ENCODE results near the gene PARPBP. TPM values are rescaled to one million over a fixed set of nuclear protein-coding genes. Genes with fewer than 3 reads are reported as not detected.

The PARPBP gene
- total RNA-seq, 5 donors from 2014 or later (not counting 1 experiment from before 2014, with no cell fraction given): 1.7 to 3.8 (median 1.8) TPM

GRCh38 chr12:102167821-102168604 is 48.0 kb downstream of the PARPBP start:
- DNase-seq (no peak), ATAC-seq (replicated peaks in 1 of 4) (no peak)
- Histone ChIP-seq H3K4me1 (ENCODE audit: control insufficient read depth in 1 of 2, extremely low read depth in 1 of 2, insufficient read depth in 2 of 2, low read length in 2 of 2) (no peaks in the 10 kb centered on the region), H3K9me3 (no peaks in the 10 kb centered on the region), H3K27me3 (replicated peaks in 1 of 2; ENCODE audit: control insufficient read depth in 2 of 2, extremely low read depth in 1 of 2, insufficient read depth in 2 of 2, low read length in 1 of 2) (no peaks in the 10 kb centered on the region), H3K36me3 (ENCODE audit: control insufficient read depth in 2 of 2, extremely low read depth in 1 of 2, insufficient read depth in 1 of 2, low read length in 1 of 2) (no peaks in the 10 kb centered on the region), H3K27ac (ENCODE audit: low read length) (no peak overlapping the region), H3K4me3 (ENCODE audit: control insufficient read depth in 1 of 2, extremely low read depth in 1 of 2, low read length in 1 of 2) (no peak overlapping the region)
- no peak overlapping the region for H3K27ac Mint-ChIP-seq
- H3K4me3 Mint-ChIP-seq: no peak overlapping the region
- H3K27me3 Mint-ChIP-seq: no peaks in the 10 kb centered on the region
- CTCF ChIA-PET: interaction anchor here in 1 of 2 donors (1.9 kb wide), 1 partner anchor 10 kb away, joined by 7 read pairs; no protein-coding TSS in a partner anchor
- POLR2A ChIA-PET: no interaction called here
- no peaks in the 10 kb centered on the region for H3K36me3 Mint-ChIP-seq
- no peaks in the 10 kb centered on the region for H3K4me1 Mint-ChIP-seq
- H3K9me3 Mint-ChIP-seq: no peaks in the 10 kb centered on the region

- no peak overlapping the region for H3K27ac ChIP-seq (ENCODE audit: low read length)
- H3K4me3 ChIP-seq (ENCODE audit: control insufficient read depth in 1 of 2, extremely low read depth in 1 of 2, low read length in 1 of 2): no peak overlapping the region
- WGBS (ENCODE audit: insufficient coverage): no CpG with 5 or more reads among the region's 2 CpGs
- Mint-ChIP-seq H3K4me3 (no peak overlapping the region), H3K36me3 (no peaks in the 10 kb centered on the region), H3K27ac (no peak overlapping the region), H3K4me1 (no peaks in the 10 kb centered on the region), H3K27me3 (no peaks in the 10 kb centered on the region), H3K9me3 (no peaks in the 10 kb centered on the region)
- DNase-seq (peak in 2 of 35 experiments; percentile 1 to 40), ATAC-seq (replicated peaks in 1 of 4) (peak in 1 of 4 experiments; percentile 44)
- H3K27me3 ChIP-seq (replicated peaks in 1 of 2; ENCODE audit: control insufficient read depth in 2 of 2, extremely low read depth in 1 of 2, insufficient read depth in 2 of 2, low read length in 1 of 2): no peaks in the 10 kb centered on the region
- H3K9me3 ChIP-seq: no peaks in the 10 kb centered on the region
- CTCF ChIA-PET: interaction anchor here (0.5 to 1.9 kb wide), 11 partner anchors 8 to 791 kb away, joined by 3 to 9 read pairs (median 4); no protein-coding TSS in a partner anchor
- no peaks in the 10 kb centered on the region for H3K4me1 ChIP-seq (ENCODE audit: control insufficient read depth in 1 of 2, extremely low read depth in 1 of 2, insufficient read depth in 2 of 2, low read length in 2 of 2)
- POLR2A ChIA-PET: no interaction called here
- no peaks in the 10 kb centered on the region for H3K36me3 ChIP-seq (ENCODE audit: control insufficient read depth in 2 of 2, extremely low read depth in 1 of 2, insufficient read depth in 1 of 2, low read length in 1 of 2)
Measured at GRCh38 chr12:102169922-102170621, 50.1 kb downstream of the PARPBP start.

GRCh38 chr12:102171951-102172350 is 52.0 kb downstream of the PARPBP start:
- Histone ChIP-seq H3K4me1 (ENCODE audit: control insufficient read depth in 1 of 2, extremely low read depth in 1 of 2, insufficient read depth in 2 of 2, low read length in 2 of 2) (no peaks in the 10 kb centered on the region), H3K27ac (ENCODE audit: low read length) (no peak overlapping the region), H3K4me3 (ENCODE audit: control insufficient read depth in 1 of 2, extremely low read depth in 1 of 2, low read length in 1 of 2) (no peak overlapping the region), H3K36me3 (ENCODE audit: control insufficient read depth in 2 of 2, extremely low read depth in 1 of 2, insufficient read depth in 1 of 2, low read length in 1 of 2) (no peaks in the 10 kb centered on the region), H3K27me3 (replicated peaks in 1 of 2; ENCODE audit: control insufficient read depth in 2 of 2, extremely low read depth in 1 of 2, insufficient read depth in 2 of 2, low read length in 1 of 2) (no peaks in the 10 kb centered on the region), H3K9me3 (no peaks in the 10 kb centered on the region)
- DNase-seq (no peak), ATAC-seq (replicated peaks in 1 of 4) (no peak)
- CTCF ChIA-PET: interaction anchor here in 1 of 2 donors (0.6 kb wide), 2 partner anchors 301 to 738 kb away, joined by 3 to 11 read pairs; no protein-coding TSS in a partner anchor
- no peaks in the 10 kb centered on the region for H3K36me3 Mint-ChIP-seq
- H3K9me3 Mint-ChIP-seq: no peaks in the 10 kb centered on the region
- POLR2A ChIA-PET: no interaction called here
- H3K27me3 Mint-ChIP-seq: no peaks in the 10 kb centered on the region
- H3K27ac Mint-ChIP-seq: no peak overlapping the region
- no peak overlapping the region for H3K4me3 Mint-ChIP-seq
- no peaks in the 10 kb centered on the region for H3K4me1 Mint-ChIP-seq

GRCh38 chr12:102172436-102172835 is 52.5 kb downstream of the PARPBP start:
- H3K4me3 ChIP-seq (ENCODE audit: control insufficient read depth in 1 of 2, extremely low read depth in 1 of 2, low read length in 1 of 2): no peak overlapping the region
- ChIA-PET CTCF (interaction anchor here in 1 of 2 donors (0.6 kb wide), 1 partner anchor 738 kb away, joined by 11 read pairs; no protein-coding TSS in a partner anchor), POLR2A (no interaction called here)
- no peak overlapping the region for H3K27ac ChIP-seq (ENCODE audit: low read length)
- Mint-ChIP-seq H3K4me3 (no peak overlapping the region), H3K4me1 (no peaks in the 10 kb centered on the region), H3K27me3 (no peaks in the 10 kb centered on the region), H3K27ac (no peak overlapping the region), H3K9me3 (no peaks in the 10 kb centered on the region), H3K36me3 (no peaks in the 10 kb centered on the region)
- no peaks in the 10 kb centered on the region for H3K36me3 ChIP-seq (ENCODE audit: control insufficient read depth in 2 of 2, extremely low read depth in 1 of 2, insufficient read depth in 1 of 2, low read length in 1 of 2)
- ATAC-seq (replicated peaks in 1 of 4) (no peak), DNase-seq (no peak)
- H3K27me3 ChIP-seq (replicated peaks in 1 of 2; ENCODE audit: control insufficient read depth in 2 of 2, extremely low read depth in 1 of 2, insufficient read depth in 2 of 2, low read length in 1 of 2): no peaks in the 10 kb centered on the region
- no peaks in the 10 kb centered on the region for H3K4me1 ChIP-seq (ENCODE audit: control insufficient read depth in 1 of 2, extremely low read depth in 1 of 2, insufficient read depth in 2 of 2, low read length in 2 of 2)
- H3K9me3 ChIP-seq: no peaks in the 10 kb centered on the region

GRCh38 chr12:102174117-102174516 is 54.1 kb downstream of the PARPBP start:
- H3K9me3 Mint-ChIP-seq: no peaks in the 10 kb centered on the region
- ATAC-seq (replicated peaks in 1 of 4) (no peak), DNase-seq (no peak)
- no peaks in the 10 kb centered on the region for H3K27me3 ChIP-seq (replicated peaks in 1 of 2; ENCODE audit: control insufficient read depth in 2 of 2, extremely low read depth in 1 of 2, insufficient read depth in 2 of 2, low read length in 1 of 2)
- no peaks in the 10 kb centered on the region for H3K36me3 ChIP-seq (ENCODE audit: control insufficient read depth in 2 of 2, extremely low read depth in 1 of 2, insufficient read depth in 1 of 2, low read length in 1 of 2)
- no peaks in the 10 kb centered on the region for H3K27me3 Mint-ChIP-seq
- WGBS (ENCODE audit: insufficient coverage): no CpG with 5 or more reads among the region's 2 CpGs
- CTCF ChIA-PET: interaction anchor here in 1 of 2 donors (0.5 kb wide), 1 partner anchor 10 kb away, joined by 3 read pairs; no protein-coding TSS in a partner anchor
- H3K9me3 ChIP-seq: no peaks in the 10 kb centered on the region
- POLR2A ChIA-PET: interaction anchor here in 1 of 2 donors (0.6 kb wide), 1 partner anchor 143 kb away, joined by 4 read pairs; no protein-coding TSS in a partner anchor
- no peaks in the 10 kb centered on the region for H3K4me1 ChIP-seq (ENCODE audit: control insufficient read depth in 1 of 2, extremely low read depth in 1 of 2, insufficient read depth in 2 of 2, low read length in 2 of 2)
- H3K4me1 Mint-ChIP-seq: no peaks in the 10 kb centered on the region
- H3K36me3 Mint-ChIP-seq: no peaks in the 10 kb centered on the region
- H3K4me3 Mint-ChIP-seq: no peak overlapping the region
- no peak overlapping the region for H3K27ac ChIP-seq (ENCODE audit: low read length)
- no peak overlapping the region for H3K27ac Mint-ChIP-seq
- H3K4me3 ChIP-seq (ENCODE audit: control insufficient read depth in 1 of 2, extremely low read depth in 1 of 2, low read length in 1 of 2): no peak overlapping the region

- Histone ChIP-seq H3K27me3 (replicated peaks in 1 of 2; ENCODE audit: control insufficient read depth in 2 of 2, extremely low read depth in 1 of 2, insufficient read depth in 2 of 2, low read length in 1 of 2) (no peaks in the 10 kb centered on the region), H3K27ac (ENCODE audit: low read length) (no peak overlapping the region), H3K4me3 (ENCODE audit: control insufficient read depth in 1 of 2, extremely low read depth in 1 of 2, low read length in 1 of 2) (no peak overlapping the region), H3K36me3 (ENCODE audit: control insufficient read depth in 2 of 2, extremely low read depth in 1 of 2, insufficient read depth in 1 of 2, low read length in 1 of 2) (no peaks in the 10 kb centered on the region), H3K4me1 (ENCODE audit: control insufficient read depth in 1 of 2, extremely low read depth in 1 of 2, insufficient read depth in 2 of 2, low read length in 2 of 2) (no peaks in the 10 kb centered on the region), H3K9me3 (no peaks in the 10 kb centered on the region)
- Mint-ChIP-seq H3K4me3 (no peak overlapping the region), H3K36me3 (no peaks in the 10 kb centered on the region), H3K27ac (no peak overlapping the region), H3K27me3 (no peaks in the 10 kb centered on the region), H3K9me3 (no peaks in the 10 kb centered on the region), H3K4me1 (no peaks in the 10 kb centered on the region)
- ChIA-PET POLR2A (no interaction called here), CTCF (no interaction called here)
- ATAC-seq (replicated peaks in 1 of 4) (no peak), DNase-seq (no peak)
- no CpG with 5 or more reads among the region's 2 CpGs for WGBS (ENCODE audit: insufficient coverage)
Measured at GRCh38 chr12:102174761-102175160, 54.8 kb downstream of the PARPBP start.
